Breast epithelium (tissue), 4 donors: ENCODE results near the gene POC5. TPM values are rescaled to one million over a fixed set of nuclear protein-coding genes. Genes with fewer than 3 reads are reported as not detected.
"Not testable (repeated sequence)": the region's sequence is repeated elsewhere in the genome, so short reads cannot be mapped to it uniquely, and the experiment has no call there.

Source experiments
- DNase-seq, 2 donors: peaks; one replicate each; pipeline ENCODE4 v3.0.0-alpha.2; 2019; ENCODE audit warnings: low spot score in 2 of 2
- H3K27ac ChIP-seq, 2 donors: fragments of 200-600 bp; sonication (generic) in 1 of 2; one replicate each; pipeline ENCODE4 v1.5.1; 2016 to 2019; ENCODE audit warnings: mild to moderate bottlenecking in 1 of 2
- H3K27me3 ChIP-seq, 2 donors: fragments of 200-600 bp; sonication (generic) in 1 of 2; one replicate each; pipeline versions ENCODE4 v1.5.1 to v1.6.0; 2017 to 2019; ENCODE audit warnings: control low read depth in 1 of 2, mild to moderate bottlenecking in 1 of 2
- H3K36me3 ChIP-seq: fragments of 200-600 bp; one replicate; pipeline ENCODE4 v1.5.1; 2019
- H3K4me1 ChIP-seq, 2 donors: fragments of 200-600 bp; sonication (generic); one replicate each; pipeline ENCODE4 v1.5.1; 2016 to 2019; ENCODE audit warnings: control low read depth in 1 of 2
- H3K4me3 ChIP-seq, 3 donors: fragments of 200-600 bp; sonication (generic); 1 replicate in 2 of 3; 2 replicates in 1 of 3; pipeline ENCODE4 v1.5.1; 2016 to 2019; ENCODE audit warnings: mild to moderate bottlenecking in 3 of 3, moderate library complexity in 2 of 3
- H3K9me3 ChIP-seq, 2 donors: fragments of 200-600 bp; sonication (generic) in 1 of 2; one replicate each; pipeline ENCODE4 v1.5.1; 2016 to 2019; ENCODE audit warnings: control low read depth in 1 of 2
- CTCF ChIP-seq, 3 donors: fragments of 450-650 bp; IDR thresholded peaks; one replicate each; pipeline ENCODE4 v1.5.1; 2016 to 2017; ENCODE audit warnings: antibody characterized with exemption in 3 of 3, mild to moderate bottlenecking in 3 of 3, moderate library complexity in 3 of 3
- POLR2A ChIP-seq: fragments of 450-650 bp; IDR thresholded peaks from one replicate; pipeline ENCODE4 v1.6.1; 2016; ENCODE audit warnings: antibody characterized with exemption, mild to moderate bottlenecking, moderate library complexity
- POLR2AphosphoS5 ChIP-seq, 3 donors: sonication (generic); formaldehyde crosslinking; IDR thresholded peaks; one replicate each; pipeline ENCODE4 v1.6.1; 2017; ENCODE audit warnings: antibody characterized with exemption in 3 of 3
- intact Hi-C: fragments of 100-400 bp; cut with DNase I; formaldehyde crosslinking; loops from one replicate; pipeline ENCODE4 v1.15.1; 2023; ENCODE audit warnings: low total_unique reads
- total RNA-seq, 3 donors: library from RNA; depleted of rRNA; stranded (reverse); fragments of >200 nt; gene quantifications; one replicate each; pipeline ENCODE4 v1.1.0, GENCODE V29; 2016

POC5 gene
- total RNA-seq, 3 donors from 2014 or later: 8.2 to 22.9 (median 18.9) TPM

- H3K27me3 ChIP-seq: no peaks in the 10 kb centered on the region
- H3K4me3 ChIP-seq: no peak overlapping the region
- intact Hi-C loops: no loop called here
- no peak for DNase-seq
- no peak overlapping the region for H3K27ac ChIP-seq
- no peaks in the 10 kb centered on the region for H3K9me3 ChIP-seq
- TF ChIP-seq CTCF (IDR thresholded peaks at IDR 0.05) (no peak), POLR2AphosphoS5 (IDR thresholded peaks at IDR 0.05) (no peak), POLR2A (no peak)
- H3K4me1 ChIP-seq: no peaks in the 10 kb centered on the region
- H3K36me3 ChIP-seq: no peaks in the 10 kb centered on the region
These were observed 11.2 kb downstream of the POC5 start for GRCh38 chr5:75706016-75706415.

- no peak for TF ChIP-seq CTCF (IDR thresholded peaks at IDR 0.05)
- TF ChIP-seq POLR2AphosphoS5 (IDR thresholded peaks at IDR 0.05): no peak
- no peak for TF ChIP-seq POLR2A
- H3K4me1 ChIP-seq: no peaks in the 10 kb centered on the region
- H3K4me3 ChIP-seq: no peak overlapping the region
- intact Hi-C loops: no loop called here
- H3K36me3 ChIP-seq: no peaks in the 10 kb centered on the region
- no peak overlapping the region for H3K27ac ChIP-seq
- H3K27me3 ChIP-seq: no peaks in the 10 kb centered on the region
- no peak for DNase-seq
- H3K9me3 ChIP-seq: no peaks in the 10 kb centered on the region
These were observed 15.4 kb downstream of the POC5 start for GRCh38 chr5:75701856-75702255.

- intact Hi-C loops, DNase-seq, H3K4me3 ChIP-seq, H3K4me1 ChIP-seq, H3K9me3 ChIP-seq, H3K36me3 ChIP-seq, H3K27ac ChIP-seq, H3K27me3 ChIP-seq: not testable (repeated sequence)
These were observed 21.5 kb downstream of the POC5 start for GRCh38 chr5:75695472-75696351.

GRCh38 chr5:75694781-75695180 is 22.5 kb downstream of the POC5 start:
- H3K27ac ChIP-seq: no peak overlapping the region
- intact Hi-C loops: no loop called here
- no peaks in the 10 kb centered on the region for H3K36me3 ChIP-seq
- no peak overlapping the region for H3K4me3 ChIP-seq
- DNase-seq: no peak
- H3K27me3 ChIP-seq: no peaks in the 10 kb centered on the region
- no peaks in the 10 kb centered on the region for H3K9me3 ChIP-seq
- TF ChIP-seq POLR2A (no peak), CTCF (IDR thresholded peaks at IDR 0.05) (no peak), POLR2AphosphoS5 (IDR thresholded peaks at IDR 0.05) (no peak)
- H3K4me1 ChIP-seq: no peaks in the 10 kb centered on the region

GRCh38 chr5:75690669-75691068 is 26.6 kb downstream of the POC5 start:
- H3K36me3 ChIP-seq: peaks cover 5% of the 10 kb centered on the region
- H3K27me3 ChIP-seq: no peaks in the 10 kb centered on the region
- no peaks in the 10 kb centered on the region for H3K9me3 ChIP-seq
- H3K27ac ChIP-seq: no peak overlapping the region
- H3K4me1 ChIP-seq: no peaks in the 10 kb centered on the region
- no peak overlapping the region for H3K4me3 ChIP-seq
- no peak for DNase-seq
- intact Hi-C loops: no loop called here
- no peak for TF ChIP-seq POLR2A

GRCh38 chr5:75686480-75686879 is 30.8 kb downstream of the POC5 start:
- H3K36me3 ChIP-seq: peaks cover 5% of the 10 kb centered on the region
- H3K4me3 ChIP-seq: no peak overlapping the region
- no peaks in the 10 kb centered on the region for H3K9me3 ChIP-seq
- no peak for DNase-seq
- no peak overlapping the region for H3K27ac ChIP-seq
- TF ChIP-seq CTCF (IDR thresholded peaks at IDR 0.05) (no peak), POLR2AphosphoS5 (IDR thresholded peaks at IDR 0.05) (no peak), POLR2A (no peak)
- no peaks in the 10 kb centered on the region for H3K27me3 ChIP-seq
- H3K4me1 ChIP-seq: no peaks in the 10 kb centered on the region
- intact Hi-C loops: no loop called here
